Keratinocyte (primary cell): ENCODE measurements around the gene SLC66A2. TPM values are rescaled to one million over a fixed set of nuclear protein-coding genes. Genes with fewer than 3 reads are reported as not detected.

Experiments
- DNase-seq: peaks from one replicate; pipeline ENCODE4 v3.0.0-alpha.2; 2011; ENCODE audit warnings: low read depth, missing footprints, low spot score
- FAIRE-seq: peaks from 2 replicates; lab custom pipeline; 2011; peaks lifted over from hg19 to GRCh38; lab: Jason Lieb, UNC
- H2AFZ ChIP-seq: 2 replicates; pipeline ENCODE4 v1.6.0; 2012; ENCODE audit warnings: low read length, control low read depth, inconsistent platforms; ENCODE audit not compliant: control insufficient read depth
- H3K27ac ChIP-seq: 2 replicates; pipeline ENCODE4 v1.5.1; 2011; ENCODE audit warnings: low read length; ENCODE audit not compliant: control insufficient read depth, insufficient read depth
- H3K27me3 ChIP-seq: 3 replicates; pipeline ENCODE4 v1.6.0; 2011; ENCODE audit warnings: low read length; ENCODE audit not compliant: control insufficient read depth, insufficient read depth; ENCODE audit errors: extremely low read depth
- H3K36me3 ChIP-seq, 2 experiments: 2 replicates in 1 of 2; 3 replicates in 1 of 2; pipeline ENCODE4 v1.5.1; 2011; ENCODE audit warnings: low read length in 2 of 2, mild to moderate bottlenecking in 1 of 2; ENCODE audit not compliant: control insufficient read depth in 2 of 2, insufficient read depth in 2 of 2; ENCODE audit errors: extremely low read depth in 1 of 2
- H3K4me1 ChIP-seq: 3 replicates; pipeline ENCODE4 v1.5.1; 2011; ENCODE audit warnings: low read length; ENCODE audit not compliant: control insufficient read depth, insufficient read depth; ENCODE audit errors: extremely low read depth
- H3K4me2 ChIP-seq: 3 replicates; pipeline ENCODE4 v1.6.0; 2011; ENCODE audit warnings: low read depth, low read length; ENCODE audit not compliant: control insufficient read depth, insufficient read depth; ENCODE audit errors: extremely low read depth
- H3K4me3 ChIP-seq, 3 experiments: fragments of 200-600 bp in 1 of 3; sonication (generic) in 1 of 3; 2 replicates in 2 of 3; 3 replicates in 1 of 3; pipeline ENCODE4 v1.5.1; 2011 to 2016; ENCODE audit warnings: low read length in 3 of 3, mild to moderate bottlenecking in 3 of 3, control low read depth in 2 of 3, inconsistent platforms in 1 of 3, low read depth in 1 of 3, mixed read lengths in 1 of 3, mixed run types in 1 of 3, moderate library complexity in 1 of 3; ENCODE audit not compliant: control insufficient read depth in 2 of 3, insufficient read depth in 2 of 3; ENCODE audit errors: extremely low read depth in 1 of 3
- H3K79me2 ChIP-seq: 2 replicates; pipeline ENCODE4 v1.6.0; 2012; ENCODE audit warnings: low read length; ENCODE audit not compliant: control insufficient read depth, insufficient read depth
- H3K9ac ChIP-seq: 3 replicates; pipeline ENCODE4 v1.6.0; 2011; ENCODE audit warnings: low read length; ENCODE audit not compliant: control insufficient read depth, insufficient read depth; ENCODE audit errors: extremely low read depth
- H3K9me1 ChIP-seq: 3 replicates; pipeline ENCODE4 v1.6.0; 2011; ENCODE audit warnings: low read length; ENCODE audit not compliant: control insufficient read depth, insufficient read depth; ENCODE audit errors: extremely low read depth
- H3K9me3 ChIP-seq: 2 replicates; pipeline ENCODE4 v1.5.1; 2012; ENCODE audit warnings: low read depth, low read length; ENCODE audit not compliant: control insufficient read depth
- H4K20me1 ChIP-seq: 3 replicates; pipeline ENCODE4 v1.6.0; 2011; ENCODE audit warnings: low read length; ENCODE audit not compliant: control insufficient read depth, insufficient read depth; ENCODE audit errors: extremely low read depth
- EZH2 ChIP-seq: IDR thresholded peaks from one replicate; pipeline ENCODE4 v1.6.1; 2012; ENCODE audit warnings: inconsistent platforms, mild to moderate bottlenecking, low read length, moderate library complexity
- dilution Hi-C: fragments of 300-500 bp; cut with MboI; formaldehyde crosslinking; loops from one replicate; pipeline ENCODE4 v1.7.0; 2020; ENCODE audit warnings: low sequenced_read_pairs; ENCODE audit not compliant: extremely low pct_ligation_motif_present
- polyA plus RNA-seq, 5 experiments: library from polyadenylated mRNA; depleted of rRNA in 3 of 5; stranded (reverse) in 3 of 5; stranded (forward) in 1 of 5; unstranded in 1 of 5; fragments of >200 nt; gene quantifications; 1 replicate in 1 of 5; 2 replicates in 3 of 5; 3 replicates in 1 of 5; pipeline versions ENCODE4 v1.2.1 to v1.2.3, GENCODE V29; 2011 to 2012; ENCODE audit warnings: missing spikeins in 2 of 5, low read depth in 1 of 5, low replicate concordance in 1 of 5
- TF ChIP-seq, protein P1 (sequence below), 3 experiments: IDR thresholded peaks in 1 of 3; conservative IDR thresholded peaks in 1 of 3; optimal IDR thresholded peaks in 1 of 3; 2 replicates in 2 of 3; 3 replicates in 1 of 3; pipeline versions ENCODE3 to v1.5.1; 2011; ENCODE audit warnings: low read length in 3 of 3, mild to moderate bottlenecking in 3 of 3, moderate library complexity in 2 of 3, control low read depth in 1 of 3, inconsistent platforms in 1 of 3; ENCODE audit not compliant: insufficient read depth in 2 of 3; ENCODE audit errors: extremely low read depth in 1 of 3

The SLC66A2 gene
- polyA plus RNA-seq, 1 donor (not counting 4 experiments of a cell fraction or from before 2014, with no cell fraction given), result 16.3 TPM

DNA sequence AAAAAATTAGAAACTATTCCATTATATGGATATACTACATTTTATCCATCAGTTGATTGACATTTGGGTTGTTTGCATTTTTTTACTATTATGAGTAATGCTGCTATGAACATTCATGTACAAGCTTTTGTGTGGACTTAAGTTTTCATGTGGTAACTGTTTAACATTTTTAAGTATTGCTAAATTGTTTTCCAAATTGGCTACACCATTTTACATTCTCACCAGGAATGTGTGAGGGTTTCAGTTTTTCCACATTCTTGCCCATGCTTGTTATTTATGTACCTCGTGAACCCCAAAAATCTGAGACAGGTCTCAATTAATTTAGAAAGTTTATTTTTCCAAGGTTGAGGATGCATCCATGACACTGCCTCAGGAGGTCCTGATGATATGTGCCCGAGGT, 40.0 kb upstream of the SLC66A2 start:
- peaks cover 18% of the 10 kb centered on the region for H3K79me2 ChIP-seq
- DNase-seq (no peak), FAIRE-seq (no peak)
- H3K27me3 ChIP-seq, result no peaks in the 10 kb centered on the region
- H3K9me1 ChIP-seq, result no peaks in the 10 kb centered on the region
- H3K36me3 ChIP-seq, result no peaks in the 10 kb centered on the region
- dilution Hi-C loops, result no loop called here
- H3K4me3 ChIP-seq, result no peak overlapping the region
- peaks cover 8% of the 10 kb centered on the region for H3K4me1 ChIP-seq
- H3K9me3 ChIP-seq, result no peaks in the 10 kb centered on the region
- H3K9ac ChIP-seq, result no peak overlapping the region
- no peak overlapping the region for H2AFZ ChIP-seq
- TF ChIP-seq, protein P1, sequence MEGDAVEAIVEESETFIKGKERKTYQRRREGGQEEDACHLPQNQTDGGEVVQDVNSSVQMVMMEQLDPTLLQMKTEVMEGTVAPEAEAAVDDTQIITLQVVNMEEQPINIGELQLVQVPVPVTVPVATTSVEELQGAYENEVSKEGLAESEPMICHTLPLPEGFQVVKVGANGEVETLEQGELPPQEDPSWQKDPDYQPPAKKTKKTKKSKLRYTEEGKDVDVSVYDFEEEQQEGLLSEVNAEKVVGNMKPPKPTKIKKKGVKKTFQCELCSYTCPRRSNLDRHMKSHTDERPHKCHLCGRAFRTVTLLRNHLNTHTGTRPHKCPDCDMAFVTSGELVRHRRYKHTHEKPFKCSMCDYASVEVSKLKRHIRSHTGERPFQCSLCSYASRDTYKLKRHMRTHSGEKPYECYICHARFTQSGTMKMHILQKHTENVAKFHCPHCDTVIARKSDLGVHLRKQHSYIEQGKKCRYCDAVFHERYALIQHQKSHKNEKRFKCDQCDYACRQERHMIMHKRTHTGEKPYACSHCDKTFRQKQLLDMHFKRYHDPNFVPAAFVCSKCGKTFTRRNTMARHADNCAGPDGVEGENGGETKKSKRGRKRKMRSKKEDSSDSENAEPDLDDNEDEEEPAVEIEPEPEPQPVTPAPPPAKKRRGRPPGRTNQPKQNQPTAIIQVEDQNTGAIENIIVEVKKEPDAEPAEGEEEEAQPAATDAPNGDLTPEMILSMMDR (optimal IDR thresholded peaks at IDR 0.05 in 1 of 3, IDR thresholded peaks at IDR 0.05 in 1 of 3, conservative IDR thresholded peaks at IDR 0.05 in 1 of 3; ENCODE audit: extremely low read depth in 1 of 3, insufficient read depth in 2 of 3, low read length in 3 of 3), result no peak
- TF ChIP-seq EZH2, result no peak
- peaks cover 9% of the 10 kb centered on the region for H4K20me1 ChIP-seq
- no peak overlapping the region for H3K4me2 ChIP-seq
- no peak overlapping the region for H3K27ac ChIP-seq

DNA sequence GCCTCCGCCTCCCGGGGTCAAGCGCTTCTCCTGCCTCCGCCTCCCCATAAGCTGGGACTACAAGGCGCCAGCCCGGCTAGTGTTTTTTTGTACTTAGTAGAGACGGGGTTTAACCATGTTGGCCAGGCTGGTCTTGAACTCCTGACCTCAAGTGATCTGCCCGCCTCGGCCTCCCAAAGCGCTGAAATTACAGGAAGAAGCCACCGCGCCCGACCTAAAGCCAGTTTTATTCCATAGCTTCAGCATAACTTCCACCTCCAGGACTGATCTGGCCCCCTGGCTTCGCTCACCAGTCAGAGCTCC, 37.7 kb upstream of the SLC66A2 start:
- Histone ChIP-seq H3K9ac (peak overlapping the region; percentile 85), H3K79me2 (peaks cover 41% of the 10 kb centered on the region), H4K20me1 (peaks cover 16% of the 10 kb centered on the region), H3K4me1 (peaks cover 13% of the 10 kb centered on the region), H3K27me3 (no peaks in the 10 kb centered on the region), H3K27ac (peak overlapping the region; percentile 77), H3K9me1 (peaks cover 3% of the 10 kb centered on the region), H3K4me3 (peak overlapping the region; percentile 94 to 100 (median 99)), H3K36me3 (peaks cover 0 to 6% of the 10 kb centered on the region in 2 experiments), H3K9me3 (no peaks in the 10 kb centered on the region), H2AFZ (peak overlapping the region; percentile 16), H3K4me2 (peak overlapping the region; percentile 85)
- FAIRE-seq (no peak), DNase-seq (no peak)
- dilution Hi-C loops, result no loop called here
- no peak for TF ChIP-seq EZH2
- TF ChIP-seq, protein P1 (optimal IDR thresholded peaks at IDR 0.05 in 1 of 3, IDR thresholded peaks at IDR 0.05 in 1 of 3, conservative IDR thresholded peaks at IDR 0.05 in 1 of 3; ENCODE audit: extremely low read depth in 1 of 3, insufficient read depth in 2 of 3, low read length in 3 of 3), result no peak
